Aortic smooth muscle cell (primary cell): ENCODE data around the gene PTP4A1. TPM values are rescaled to one million over a fixed set of nuclear protein-coding genes. Genes with fewer than 3 reads are reported as not detected.

ENCODE experiments used
- total RNA-seq: library from RNA; depleted of rRNA; stranded (reverse); fragments of >200 nt; gene quantifications from 2 replicates; pipeline ENCODE4 v1.2.3, GENCODE V29; 2014

Gene PTP4A1
- 41.5 and 69.2 TPM in 2 replicates for total RNA-seq

GRCh38 chr6:63572044-63572746, at the start of gene PTP4A1, which contains the start of gene LOC128125822:
Gene PTP4A1 (plus strand): TSS chr6:63572480. CDS start chr6:63576881, 4,401 bp downstream.
Gene LOC128125822 (plus strand): TSS chr6:63572480.

Other genes with a start within 250 kb of the PTP4A1 start
- 49.7 and 57.8 TPM in 2 replicates for gene PHF3, start 63.3 kb downstream of the PTP4A1 start, total RNA-seq